Neural cell (in vitro differentiated cells): Measurements from ENCODE around the gene DHRS3.

Source experiments
- CTCF ChIP-seq: fragments of 450-650 bp; IDR thresholded peaks from 2 replicates; pipeline ENCODE4 v1.5.1; 2014; ENCODE audit warnings: antibody characterized with exemption, mild to moderate bottlenecking, moderate library complexity; ENCODE audit not compliant: poor library complexity, severe bottlenecking
- POLR2AphosphoS5 ChIP-seq: IDR thresholded peaks from 2 replicates; pipeline ENCODE4 v1.6.1; 2012

- TF ChIP-seq POLR2AphosphoS5: no peak
- TF ChIP-seq CTCF: no peak
Measured at GRCh38 chr1:12567288-12567819, 50.7 kb downstream of the DHRS3 start.
